Loucy (cell line): ENCODE data around the gene HYAL3.

Experiments
- EZH2phosphoT487 ChIP-seq: fragments of 200-600 bp; IDR thresholded peaks from 2 replicates; pipeline ENCODE4 v1.6.1; 2018; ENCODE audit warnings: antibody characterized with exemption, mild to moderate bottlenecking, moderate library complexity, borderline replicate concordance
- TF ChIP-seq, protein P1 (sequence below): fragments of 200-600 bp; sonication (generic); conservative IDR thresholded peaks from 2 replicates; pipeline ENCODE4 v1.5.1; 2014; ENCODE audit warnings: mild to moderate bottlenecking, antibody characterized with exemption, low read length

DNA sequence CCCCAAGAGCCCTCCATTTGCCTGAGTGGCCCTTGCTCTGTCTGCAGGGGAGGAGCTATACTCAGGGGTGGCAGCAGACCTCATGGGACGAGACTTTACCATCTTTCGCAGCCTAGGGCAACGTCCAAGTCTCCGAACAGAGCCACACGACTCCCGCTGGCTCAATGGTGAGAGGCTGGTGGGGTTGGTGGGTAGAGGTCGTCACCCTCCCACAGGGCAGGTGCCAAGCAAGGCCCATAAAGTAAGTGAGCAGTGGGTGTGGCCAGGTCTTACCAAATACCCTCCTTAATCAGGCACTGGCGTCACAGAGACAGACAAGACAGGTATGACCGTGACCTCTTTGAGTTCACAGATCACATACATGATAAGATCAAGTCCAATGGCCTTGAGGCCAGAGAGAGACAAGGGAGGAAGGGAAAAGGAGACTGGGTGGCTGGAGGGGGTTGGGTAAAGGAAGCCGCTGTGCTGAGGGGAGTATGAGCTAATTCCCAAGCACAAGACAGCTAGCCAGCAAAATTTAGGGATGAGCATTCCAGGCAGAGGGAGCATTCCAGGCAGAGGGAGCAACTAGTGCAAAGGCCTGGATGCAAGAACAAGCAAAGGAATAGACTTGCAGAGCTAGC is 27.8 kb downstream of the HYAL3 start:
- TF ChIP-seq, protein P1, sequence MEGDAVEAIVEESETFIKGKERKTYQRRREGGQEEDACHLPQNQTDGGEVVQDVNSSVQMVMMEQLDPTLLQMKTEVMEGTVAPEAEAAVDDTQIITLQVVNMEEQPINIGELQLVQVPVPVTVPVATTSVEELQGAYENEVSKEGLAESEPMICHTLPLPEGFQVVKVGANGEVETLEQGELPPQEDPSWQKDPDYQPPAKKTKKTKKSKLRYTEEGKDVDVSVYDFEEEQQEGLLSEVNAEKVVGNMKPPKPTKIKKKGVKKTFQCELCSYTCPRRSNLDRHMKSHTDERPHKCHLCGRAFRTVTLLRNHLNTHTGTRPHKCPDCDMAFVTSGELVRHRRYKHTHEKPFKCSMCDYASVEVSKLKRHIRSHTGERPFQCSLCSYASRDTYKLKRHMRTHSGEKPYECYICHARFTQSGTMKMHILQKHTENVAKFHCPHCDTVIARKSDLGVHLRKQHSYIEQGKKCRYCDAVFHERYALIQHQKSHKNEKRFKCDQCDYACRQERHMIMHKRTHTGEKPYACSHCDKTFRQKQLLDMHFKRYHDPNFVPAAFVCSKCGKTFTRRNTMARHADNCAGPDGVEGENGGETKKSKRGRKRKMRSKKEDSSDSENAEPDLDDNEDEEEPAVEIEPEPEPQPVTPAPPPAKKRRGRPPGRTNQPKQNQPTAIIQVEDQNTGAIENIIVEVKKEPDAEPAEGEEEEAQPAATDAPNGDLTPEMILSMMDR = no peak
- TF ChIP-seq EZH2phosphoT487 = no peak
